ENCODE data around the gene TENT5C. TPM values are rescaled to one million over a fixed set of nuclear protein-coding genes. Genes with fewer than 3 reads are reported as not detected.

The TENT5C gene
- total RNA-seq, 1 donor from 2014 or later, result 1.4 TPM

GRCh38 chr1:117615474-117615873, 9.6 kb downstream of the TENT5C start:
- no peaks in the 10 kb centered on the region for H3K36me3 Mint-ChIP-seq (ENCODE audit: low read depth)
- no peak overlapping the region for H3K27ac Mint-ChIP-seq (ENCODE audit: unreplicated experiment)
- no peak for TF ChIP-seq CTCF (conservative IDR thresholded peaks at IDR 0.05)
- no peaks in the 10 kb centered on the region for H3K4me1 Mint-ChIP-seq
- H3K27me3 Mint-ChIP-seq (ENCODE audit: low read depth), result peaks cover 12% of the 10 kb centered on the region
- no peak for DNase-seq (ENCODE audit: low read depth, low spot score)
- H3K4me3 Mint-ChIP-seq, result no peak overlapping the region
- no peaks in the 10 kb centered on the region for H3K9me3 Mint-ChIP-seq

GRCh38 chr1:117616356-117616755, 10.5 kb downstream of the TENT5C start:
- H3K27me3 Mint-ChIP-seq (ENCODE audit: low read depth), result peaks cover 6% of the 10 kb centered on the region
- H3K4me3 Mint-ChIP-seq, result no peak overlapping the region
- no peaks in the 10 kb centered on the region for H3K9me3 Mint-ChIP-seq
- H3K27ac Mint-ChIP-seq (ENCODE audit: unreplicated experiment), result no peak overlapping the region
- no peak for TF ChIP-seq CTCF (conservative IDR thresholded peaks at IDR 0.05)
- DNase-seq (ENCODE audit: low read depth, low spot score), result no peak
- no peaks in the 10 kb centered on the region for H3K36me3 Mint-ChIP-seq (ENCODE audit: low read depth)
- H3K4me1 Mint-ChIP-seq, result no peaks in the 10 kb centered on the region

- H3K36me3 Mint-ChIP-seq (ENCODE audit: low read depth), result no peaks in the 10 kb centered on the region
- no peak overlapping the region for H3K27ac Mint-ChIP-seq (ENCODE audit: unreplicated experiment)
- H3K4me3 Mint-ChIP-seq, result no peak overlapping the region
- no peak for TF ChIP-seq CTCF (conservative IDR thresholded peaks at IDR 0.05)
- no peaks in the 10 kb centered on the region for H3K4me1 Mint-ChIP-seq
- DNase-seq (ENCODE audit: low read depth, low spot score), result no peak
- no peaks in the 10 kb centered on the region for H3K9me3 Mint-ChIP-seq
- H3K27me3 Mint-ChIP-seq (ENCODE audit: low read depth), result peaks cover 6% of the 10 kb centered on the region
These were observed 11.1 kb downstream of the TENT5C start for GRCh38 chr1:117616967-117617366.

- Mint-ChIP-seq H3K27me3 (ENCODE audit: low read depth) (peaks cover 2% of the 10 kb centered on the region), H3K4me3 (no peak overlapping the region), H3K4me1 (no peaks in the 10 kb centered on the region), H3K27ac (ENCODE audit: unreplicated experiment) (no peak overlapping the region), H3K9me3 (no peaks in the 10 kb centered on the region), H3K36me3 (ENCODE audit: low read depth) (no peaks in the 10 kb centered on the region)
- TF ChIP-seq CTCF (conservative IDR thresholded peaks at IDR 0.05), result no peak
- no peak for DNase-seq (ENCODE audit: low read depth, low spot score)
These were observed 12.7 kb downstream of the TENT5C start for GRCh38 chr1:117618450-117619122.

- TF ChIP-seq CTCF (conservative IDR thresholded peaks at IDR 0.05), result no peak
- H3K9me3 Mint-ChIP-seq, result no peaks in the 10 kb centered on the region
These were observed 14.6 kb downstream of the TENT5C start for GRCh38 chr1:117620440-117620839.

More at GRCh38 chr1:117620440-117620839, 14.6 kb downstream of the TENT5C start:
- H3K36me3 Mint-ChIP-seq (ENCODE audit: low read depth), result no peaks in the 10 kb centered on the region
- no peak for DNase-seq (ENCODE audit: low read depth, low spot score)
- no peak overlapping the region for H3K4me3 Mint-ChIP-seq
- no peaks in the 10 kb centered on the region for H3K4me1 Mint-ChIP-seq
- no peaks in the 10 kb centered on the region for H3K27me3 Mint-ChIP-seq (ENCODE audit: low read depth)
- no peak overlapping the region for H3K27ac Mint-ChIP-seq (ENCODE audit: unreplicated experiment)
